Gastroesophageal sphincter (tissue), 3 donors: ENCODE measurements around the gene PSG4.
"Not testable (repeated sequence)": the region's sequence is repeated elsewhere in the genome, so short reads cannot be mapped to it uniquely, and the experiment has no call there.

Experiments used
- CTCF ChIP-seq, 4 experiments: fragments of 200-600 bp in 2 of 4; fragments of 450-650 bp in 2 of 4; sonication (generic) in 1 of 4; IDR thresholded peaks; one replicate each; pipeline ENCODE4 v1.5.1; 2017 to 2019; ENCODE audit warnings: antibody characterized with exemption in 4 of 4, mild to moderate bottlenecking in 2 of 4, moderate library complexity in 2 of 4
- EP300 ChIP-seq: sonication (generic); formaldehyde crosslinking; IDR thresholded peaks from one replicate; pipeline ENCODE4 v1.6.1; 2017; ENCODE audit warnings: antibody characterized with exemption, mild to moderate bottlenecking

GRCh38 chr19:43221891-43222290, 16.5 kb upstream of the PSG4 start:
- not testable (repeated sequence) for TF ChIP-seq CTCF (IDR thresholded peaks at IDR 0.05); EP300
